HG03095 (cell line): Measurements from ENCODE around the gene NELFE.
"Not testable (repeated sequence)": the region's sequence is repeated elsewhere in the genome, so short reads cannot be mapped to it uniquely, and the experiment has no call there.

Source experiments
- ATAC-seq: cut with Tn5 transposase; IDR thresholded peaks from one replicate; pipeline ENCODE4 v1.9.1; 2021; ENCODE audit warnings: moderate library complexity; ENCODE audit not compliant: unreplicated experiment

NELFE gene

DNA sequence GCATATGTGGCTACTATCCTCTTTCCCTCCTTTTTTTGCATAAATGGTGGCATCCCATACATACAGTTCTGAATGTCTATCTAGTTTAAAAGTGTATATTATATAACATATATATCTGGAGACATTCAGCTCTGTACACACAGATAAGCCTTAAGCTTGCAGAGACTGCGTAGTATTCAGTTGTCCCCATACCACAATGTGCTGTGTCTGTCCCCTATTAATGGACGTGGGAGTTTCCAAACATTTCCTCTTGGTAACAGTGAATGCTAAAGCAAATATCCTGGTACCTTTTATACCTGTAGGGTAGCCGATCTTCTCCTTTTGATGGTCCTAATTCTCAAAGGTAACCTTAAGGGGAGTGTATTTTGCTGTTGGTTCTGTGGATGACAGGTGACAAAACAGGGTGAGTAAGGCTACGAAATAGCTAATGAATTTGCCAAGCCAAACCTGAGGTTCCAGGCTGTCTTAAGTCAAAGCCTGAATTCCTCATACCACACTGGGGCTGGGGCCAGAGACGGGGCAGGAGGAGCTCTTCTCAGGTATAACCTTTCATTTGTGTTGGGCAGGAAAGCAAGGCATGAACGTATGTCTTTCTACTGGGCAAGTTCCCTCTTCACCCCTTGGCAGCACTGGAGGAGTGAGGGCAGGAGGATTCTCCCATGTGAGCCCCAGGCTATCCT, 39.0 kb downstream of the NELFE start:
- no peak for ATAC-seq

DNA sequence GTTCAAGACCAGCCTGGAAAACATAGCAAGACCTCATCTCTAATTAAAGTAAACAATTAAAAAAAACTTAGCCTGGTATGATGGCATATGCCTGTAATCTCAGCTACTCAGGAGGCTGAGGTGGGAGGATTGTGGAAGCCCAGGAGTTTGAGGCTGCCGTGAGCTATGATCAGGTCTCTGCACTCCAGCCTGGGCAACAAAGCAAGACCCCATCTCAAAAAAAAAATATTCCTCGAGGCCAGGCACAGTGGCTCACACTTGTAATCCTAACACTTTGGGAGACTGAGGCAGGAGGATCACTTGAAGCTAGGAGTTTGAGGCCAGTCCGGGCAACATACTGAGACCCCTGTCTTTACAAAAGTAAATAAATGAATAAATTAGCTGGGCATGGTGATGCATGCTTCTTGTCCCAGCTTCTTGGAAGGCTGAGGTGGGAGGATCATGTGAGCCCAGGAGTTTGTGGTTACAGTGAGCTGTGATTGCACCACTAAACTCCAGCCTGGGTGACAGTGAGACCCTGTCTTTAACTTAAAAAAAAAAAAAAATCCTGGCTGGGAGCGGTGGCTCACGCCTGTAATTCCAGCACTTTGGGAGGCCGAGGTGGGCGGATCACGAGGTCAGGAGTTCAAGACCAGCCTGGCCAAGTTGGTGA, 40.6 kb downstream of the NELFE start:
- ATAC-seq, result no peak

DNA sequence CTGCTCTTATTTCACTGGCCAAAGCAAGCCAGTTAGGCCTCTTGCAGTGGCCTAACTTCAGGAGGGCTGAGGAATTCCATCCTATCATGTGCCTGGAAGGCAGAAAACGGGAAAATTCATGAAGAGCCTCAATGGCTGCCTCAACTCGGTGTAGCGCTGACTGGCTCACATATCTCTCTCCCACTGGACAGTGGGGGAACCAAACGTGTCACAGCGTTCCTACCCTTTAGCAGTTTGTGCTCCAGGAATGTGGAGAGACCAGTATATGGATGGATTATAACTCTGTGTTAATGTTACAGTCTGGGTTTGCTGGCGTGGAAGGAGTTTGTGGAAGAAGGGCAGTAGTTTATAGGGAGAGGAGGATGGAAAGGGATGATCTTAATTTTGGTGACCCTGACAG, 43.0 kb downstream of the NELFE start:
- ATAC-seq, result no peak

DNA sequence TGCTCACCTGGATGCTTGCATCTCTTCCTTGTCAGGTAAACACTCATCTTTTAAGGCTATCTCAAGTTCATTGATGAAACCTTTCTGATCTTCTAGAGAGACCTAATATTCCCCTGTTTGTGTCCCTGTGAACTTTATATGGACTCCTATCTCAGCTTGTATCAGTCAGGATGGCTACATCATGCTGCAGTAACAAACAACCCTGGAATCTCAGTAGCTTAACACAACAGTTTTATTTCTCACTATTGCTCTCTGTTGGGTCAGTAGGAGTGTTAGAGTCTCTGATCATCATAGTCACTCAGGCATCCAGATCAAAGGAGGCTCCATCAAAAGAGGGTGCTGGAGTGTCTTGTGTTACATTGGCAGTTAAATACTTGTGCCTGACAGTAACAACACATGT, 43.4 kb downstream of the NELFE start:
- no peak for ATAC-seq

DNA sequence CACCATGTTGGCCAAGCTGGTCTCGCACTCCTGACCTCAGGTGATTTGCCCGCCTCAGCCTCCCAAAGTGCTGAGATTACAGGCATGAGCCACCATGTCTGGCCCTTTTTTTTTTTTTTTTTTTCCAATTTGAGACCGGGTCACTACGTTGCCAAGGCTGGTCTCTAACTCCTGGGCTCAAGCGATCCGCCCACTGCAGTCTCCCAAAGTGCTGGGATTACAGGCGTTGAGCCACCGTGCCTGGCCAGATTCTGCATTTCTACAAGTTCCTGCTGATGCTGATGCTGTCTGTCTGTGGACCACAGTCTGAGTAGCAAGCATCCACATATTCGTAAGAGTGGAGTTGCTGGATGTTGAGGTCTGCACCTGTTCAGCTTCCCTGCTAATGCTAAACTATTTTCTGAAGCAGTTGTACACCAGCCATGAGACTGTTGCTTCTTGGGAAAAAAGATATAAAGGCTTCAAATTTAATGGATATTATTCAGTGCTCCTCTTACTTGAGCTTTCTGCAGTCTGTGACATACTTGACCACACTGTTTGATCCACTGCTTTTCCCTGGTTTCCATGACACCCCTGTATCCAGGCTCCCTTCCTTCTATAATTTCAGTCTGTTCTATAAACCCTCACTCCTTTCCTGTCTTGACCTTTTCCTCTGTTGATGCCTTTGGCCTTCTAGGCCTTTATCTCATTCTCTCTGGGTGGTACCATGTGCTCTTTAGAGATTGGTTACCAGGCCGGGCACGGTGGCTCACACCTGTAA, 46.8 kb downstream of the NELFE start:
- ATAC-seq, result no peak

DNA sequence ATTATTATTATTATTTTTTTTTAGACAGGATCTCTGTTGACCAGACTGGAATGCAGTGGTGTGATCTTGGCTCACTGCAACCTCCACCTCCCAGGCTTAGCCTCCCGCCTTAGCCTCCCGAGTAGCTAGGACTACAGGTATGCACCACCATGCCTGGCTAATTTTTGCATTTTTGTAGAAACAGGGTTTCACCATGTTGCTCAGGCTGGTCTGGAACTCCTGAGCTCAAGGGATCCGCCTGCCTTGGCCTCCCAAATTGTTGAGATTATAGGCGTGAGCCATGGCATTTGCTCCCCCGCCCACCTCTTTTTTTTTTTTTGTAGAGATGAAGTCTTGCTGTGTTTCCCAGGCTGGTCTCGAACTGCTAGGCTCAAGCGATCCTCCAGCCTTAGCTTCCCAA, 49.5 kb downstream of the NELFE start:
- not testable (repeated sequence) for ATAC-seq

DNA sequence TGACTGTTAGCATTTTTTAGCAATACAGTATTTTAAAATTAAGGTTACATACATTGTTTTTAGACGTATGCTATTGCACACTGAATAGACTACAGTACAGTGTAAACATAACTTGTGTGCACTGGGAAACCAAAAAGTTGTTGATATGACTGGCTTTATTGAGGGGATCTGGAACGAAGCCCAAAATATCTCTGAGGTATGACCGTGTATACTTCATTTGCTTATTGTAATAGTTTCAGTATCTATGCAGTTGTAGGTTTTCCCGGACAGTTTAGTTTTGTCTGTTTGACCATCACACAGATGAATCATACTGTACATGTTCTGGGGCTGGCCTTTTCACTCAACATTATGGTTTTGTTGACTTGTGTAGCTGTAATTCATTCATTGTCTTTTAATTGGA, 50.0 kb downstream of the NELFE start:
- ATAC-seq, result peak; percentile 69

DNA sequence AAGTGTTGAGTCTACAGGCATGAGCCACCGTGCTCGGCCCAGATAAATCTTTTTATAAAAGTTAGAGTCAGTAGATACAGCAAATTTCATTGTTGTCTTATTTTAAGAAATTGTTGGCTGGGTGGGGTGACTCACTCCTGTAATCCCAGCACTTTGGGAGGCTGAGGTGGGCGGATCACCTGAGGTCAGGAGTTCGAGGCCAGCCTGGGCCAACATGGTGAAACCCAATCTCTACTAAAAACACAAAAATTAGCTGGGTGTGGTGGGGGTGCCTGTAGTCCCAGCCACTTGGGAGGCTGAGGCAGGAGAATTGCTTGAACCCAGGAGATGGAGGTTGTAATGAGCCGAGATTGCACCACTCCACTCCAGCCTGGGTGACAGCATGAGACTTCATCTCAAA, 50.5 kb downstream of the NELFE start:
- ATAC-seq, result not testable (repeated sequence)

DNA sequence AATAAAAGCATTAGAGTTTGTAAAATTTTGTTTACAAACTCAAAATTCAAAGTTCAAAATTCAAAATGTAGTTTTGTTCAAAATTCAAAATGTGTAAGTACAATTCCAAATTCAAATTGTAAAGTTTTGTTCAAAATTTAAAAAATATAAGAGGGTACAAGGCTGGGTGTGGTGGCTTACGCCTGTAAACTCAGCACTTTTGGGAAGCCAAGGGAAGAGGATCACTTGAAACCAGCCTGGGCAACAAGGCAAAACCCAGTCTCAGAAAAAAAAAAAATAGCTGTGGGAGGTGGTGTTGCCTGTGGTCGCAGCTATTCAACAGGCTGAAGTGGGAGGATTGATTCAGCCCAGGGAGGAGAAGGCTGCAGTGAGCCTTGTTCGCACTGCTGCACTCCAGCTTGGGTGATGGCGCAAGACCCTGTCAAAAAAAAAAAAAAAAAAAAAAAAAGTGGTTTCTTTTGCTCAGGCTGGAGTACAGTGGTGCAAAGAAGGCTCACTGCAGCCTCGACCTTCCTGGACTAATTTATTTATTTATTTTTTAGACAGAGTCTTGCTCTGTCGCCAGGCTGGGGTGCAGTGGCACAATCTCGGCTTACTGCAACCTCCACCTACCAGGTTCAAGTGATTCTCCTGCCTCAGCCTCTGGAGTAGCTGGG, 51.5 kb downstream of the NELFE start:
- ATAC-seq, result no peak

DNA sequence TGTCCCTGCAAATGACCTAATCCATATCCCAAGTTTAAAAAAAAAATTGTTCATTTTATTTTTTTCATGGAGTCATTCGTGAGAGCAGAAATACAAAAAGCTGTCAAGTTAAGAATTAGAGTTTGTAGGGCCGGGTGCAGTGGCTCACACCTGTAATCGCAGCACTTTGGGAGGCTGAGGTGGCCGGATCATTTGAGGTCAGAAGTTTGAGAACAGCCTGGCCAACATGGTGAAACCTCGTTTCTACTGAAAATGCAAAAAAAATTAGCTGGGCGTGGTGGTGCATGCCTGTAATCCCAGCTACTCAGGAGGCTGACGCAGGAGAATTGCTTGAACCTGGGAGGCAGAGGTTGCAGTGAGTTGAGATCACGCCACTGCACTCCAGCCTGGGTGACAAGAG, 52.0 kb downstream of the NELFE start:
- not testable (repeated sequence) for ATAC-seq

DNA sequence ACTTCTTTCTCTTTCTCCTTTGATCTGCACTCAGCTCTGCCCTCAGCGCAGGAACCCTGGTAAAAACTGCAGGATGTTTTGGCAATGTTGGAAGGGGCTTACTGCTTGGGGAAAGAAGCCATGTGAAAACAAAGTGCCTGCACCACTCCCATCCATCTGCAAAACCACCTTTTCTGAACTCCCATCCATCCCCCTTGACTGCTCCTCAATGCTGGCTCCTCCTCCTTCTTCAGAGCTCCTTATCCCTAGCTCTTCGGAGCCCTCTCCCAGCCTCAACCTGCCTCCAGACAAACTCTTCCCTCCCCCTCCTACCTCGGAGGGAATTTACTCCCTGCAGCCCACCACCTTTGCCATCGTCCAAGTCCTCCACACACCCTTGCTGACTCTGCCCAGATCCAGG, 52.6 kb downstream of the NELFE start:
- no peak for ATAC-seq

DNA sequence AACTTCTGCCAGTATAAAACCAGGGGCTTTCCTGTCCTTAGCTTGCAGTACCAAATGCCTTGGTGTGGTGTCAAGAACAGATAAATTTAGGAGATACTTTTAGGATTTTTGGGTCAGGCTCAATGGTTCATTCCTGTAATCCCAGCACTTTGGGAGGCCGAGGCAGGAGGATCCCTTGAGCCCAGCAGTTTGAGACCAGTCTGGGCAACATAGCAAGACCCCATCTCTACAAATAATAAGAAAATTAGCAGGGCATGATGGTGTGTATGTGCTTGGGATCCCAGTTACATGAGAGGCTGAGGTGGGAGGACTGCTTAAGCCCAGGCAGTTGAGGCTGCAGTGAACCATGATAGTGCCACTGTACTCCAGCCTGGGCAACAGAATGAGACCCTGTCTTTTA, 53.7 kb downstream of the NELFE start:
- no peak for ATAC-seq

DNA sequence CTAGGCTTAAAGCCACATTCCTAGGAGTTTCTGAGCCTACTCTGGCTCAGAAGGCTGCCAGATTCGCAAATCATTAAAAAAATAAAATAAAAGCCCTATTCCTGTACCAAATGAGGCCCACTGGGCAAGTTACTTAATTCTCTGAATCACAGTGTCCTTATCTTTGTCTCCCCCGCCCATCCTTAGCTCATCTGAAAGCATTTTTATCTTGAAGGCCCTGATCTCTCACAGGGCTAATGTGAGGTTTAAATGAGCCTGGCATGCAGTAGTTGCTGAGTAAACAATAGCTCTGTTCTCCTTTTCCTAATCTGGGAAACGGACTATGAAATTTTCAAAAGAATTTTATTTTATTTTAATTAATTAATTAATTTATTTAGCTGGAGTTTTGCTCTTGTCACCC, 54.8 kb downstream of the NELFE start:
- ATAC-seq, result no peak
